ENCODE measurements around the gene MPPED1. TPM values are rescaled to one million over a fixed set of nuclear protein-coding genes. Genes with fewer than 3 reads are reported as not detected.
A peak's percentile ranks its signal among the peaks of the same experiment; 100 is the strongest.

MPPED1 gene
- total RNA-seq, 1 experiment from 2014 or later, result 0.28 TPM

DNA sequence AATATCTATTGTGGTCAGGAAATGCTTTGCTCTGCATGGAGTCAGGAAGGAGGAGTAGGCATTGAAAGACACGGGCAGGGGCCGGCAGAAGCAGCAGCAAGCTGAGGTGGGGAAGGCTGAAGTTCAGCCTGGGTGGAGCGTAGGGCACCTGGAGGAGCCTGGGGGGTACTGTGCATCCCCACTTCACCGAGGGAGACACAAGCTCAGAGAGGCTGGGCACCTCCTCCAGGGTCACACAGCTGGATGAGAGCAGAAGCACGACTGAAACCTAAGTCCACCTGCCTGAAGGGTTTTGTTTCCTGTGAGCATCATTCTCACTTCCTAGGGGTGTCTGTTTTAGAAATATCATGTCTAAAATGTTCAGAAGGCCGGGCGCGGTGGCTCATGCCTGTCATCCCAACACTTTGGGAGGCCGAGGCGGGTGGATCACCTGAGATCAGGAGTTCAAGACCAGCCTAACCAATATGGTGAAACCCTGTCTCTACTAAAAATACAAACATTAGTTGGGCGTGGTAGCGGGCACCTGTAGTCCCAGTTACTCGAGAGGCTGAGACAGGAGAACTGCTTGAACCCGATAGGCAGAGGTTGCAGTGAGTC, 138.3 kb downstream of the MPPED1 start:
- Mint-ChIP-seq H3K27ac (peak overlapping the region in 1 of 3 experiments; percentile 96; a peak in 1 of 7 replicates), H3K9me3 (peaks cover 20 to 27% of the 10 kb centered on the region in 2 experiments), H3K27me3 (ENCODE audit: low read depth) (peaks cover 2% of the 10 kb centered on the region), H3K4me3 (peak overlapping the region in 1 of 2 experiments; percentile 38; a peak in 1 of 5 replicates), H3K4me1 (peaks cover 8 to 11% of the 10 kb centered on the region in 2 experiments), H3K36me3 (ENCODE audit: insufficient read depth in 1 of 3, low read depth in 3 of 3) (peaks cover 2 to 5% (median 4%) of the 10 kb centered on the region in 3 experiments; a peak in 5 of 7 replicates)
- Histone ChIP-seq H4K8ac (replicated peaks; ENCODE audit: insufficient read length, low read depth, low read length) (no peak overlapping the region), H2AFZ (ENCODE audit: low read length) (no peak overlapping the region), H3K4me1 (ENCODE audit: insufficient read depth, low read length) (no peaks in the 10 kb centered on the region; the same call in 1 of the 2 replicates), H2BK120ac (ENCODE audit: low read depth, low read length, poor library complexity, severe bottlenecking) (no peak overlapping the region), H2BK20ac (ENCODE audit: low read depth, low read length, poor library complexity, severe bottlenecking) (no peak overlapping the region), H3T11ph (ENCODE audit: low read length) (no peak overlapping the region), H3K27ac (ENCODE audit: insufficient read length, low read depth, low read length) (no peak overlapping the region), H2BK5ac (ENCODE audit: insufficient read length, low read length) (no peak overlapping the region), H3K56ac (ENCODE audit: insufficient read length, low read depth, low read length) (no peak overlapping the region), H3K27me3 (ENCODE audit: insufficient read depth, low read length) (no peaks in the 10 kb centered on the region), H3K9ac (ENCODE audit: extremely low read depth, insufficient read length, low read length) (no peak overlapping the region), H2BK15ac (ENCODE audit: low read depth, low read length) (no peak overlapping the region), H3K79me2 (ENCODE audit: insufficient read depth, low read length) (no peaks in the 10 kb centered on the region), H3K18ac (ENCODE audit: insufficient read length, low read depth, low read length) (no peak overlapping the region), H4K91ac (ENCODE audit: insufficient read length, low read depth, low read length) (no peak overlapping the region), H3K23ac (ENCODE audit: insufficient read length, low read depth, low read length) (no peak overlapping the region), H3K23me2 (ENCODE audit: insufficient read length, low read depth, low read length, poor library complexity, severe bottlenecking) (no peaks in the 10 kb centered on the region), H4K5ac (ENCODE audit: insufficient read length, low read depth, low read length) (no peak overlapping the region), H2AK5ac (ENCODE audit: insufficient read length, low read length) (no peak overlapping the region), H3K4me2 (ENCODE audit: insufficient read depth, insufficient read length, low read length) (no peak overlapping the region), H3K79me1 (ENCODE audit: insufficient read depth, low read depth, low read length, poor library complexity, severe bottlenecking) (no peaks in the 10 kb centered on the region), H3K9me3 (ENCODE audit: control insufficient read depth, low read depth, low read length) (peaks cover 6% of the 10 kb centered on the region), H4K20me1 (ENCODE audit: control insufficient read depth, insufficient read depth, insufficient read length) (no peaks in the 10 kb centered on the region), H3K4ac (ENCODE audit: low read depth, low read length) (no peak overlapping the region), H3K14ac (ENCODE audit: insufficient read depth, low read length) (no peak overlapping the region), H2BK12ac (ENCODE audit: insufficient read length, low read depth, low read length) (no peak overlapping the region)
- peak; percentile 29 for DNase-seq
- WGBS (ENCODE audit: extremely low coverage, insufficient read length, low lambda C conversion rate), result no CpG with 5 or more reads among the region's 14 CpGs
- TF ChIP-seq CTCF (conservative IDR thresholded peaks at IDR 0.05), result no peak

Data from H9 (cell line).